Lower leg skin (tissue), 3 donors: ENCODE results near the gene PRG2.

Source experiments
- POLR2A ChIP-seq, 2 donors: fragments of 450-650 bp; IDR thresholded peaks; one replicate each; pipeline ENCODE4 v1.6.1; 2016 to 2017; ENCODE audit warnings: antibody characterized with exemption in 2 of 2, mild to moderate bottlenecking in 1 of 2, moderate library complexity in 1 of 2
- TF ChIP-seq, protein P1 (sequence below), 3 donors: fragments of 450-650 bp; IDR thresholded peaks; one replicate each; pipeline ENCODE4 v1.5.1; 2016; ENCODE audit warnings: antibody characterized with exemption in 3 of 3, mild to moderate bottlenecking in 3 of 3, moderate library complexity in 2 of 3

DNA sequence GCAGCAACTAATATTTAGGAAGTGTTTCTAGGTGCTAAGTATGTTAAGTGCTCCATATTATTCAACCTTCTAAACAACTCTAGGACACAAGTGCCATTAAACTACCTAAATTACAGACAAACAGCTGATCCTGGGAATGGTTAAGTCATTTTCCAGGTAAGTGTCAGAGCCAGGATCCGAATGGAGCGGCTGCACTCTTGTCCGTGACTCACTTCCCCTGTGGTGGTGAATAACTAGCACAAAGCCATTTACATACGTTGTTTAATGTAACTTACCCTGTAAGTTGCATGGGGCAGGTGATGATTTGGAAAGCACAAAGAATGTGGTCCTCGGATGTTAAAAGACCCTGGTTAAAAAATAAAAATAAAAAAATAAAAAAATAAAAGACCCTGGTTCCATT lies 8.8 kb upstream of the PRG2 start:
- TF ChIP-seq, protein P1, sequence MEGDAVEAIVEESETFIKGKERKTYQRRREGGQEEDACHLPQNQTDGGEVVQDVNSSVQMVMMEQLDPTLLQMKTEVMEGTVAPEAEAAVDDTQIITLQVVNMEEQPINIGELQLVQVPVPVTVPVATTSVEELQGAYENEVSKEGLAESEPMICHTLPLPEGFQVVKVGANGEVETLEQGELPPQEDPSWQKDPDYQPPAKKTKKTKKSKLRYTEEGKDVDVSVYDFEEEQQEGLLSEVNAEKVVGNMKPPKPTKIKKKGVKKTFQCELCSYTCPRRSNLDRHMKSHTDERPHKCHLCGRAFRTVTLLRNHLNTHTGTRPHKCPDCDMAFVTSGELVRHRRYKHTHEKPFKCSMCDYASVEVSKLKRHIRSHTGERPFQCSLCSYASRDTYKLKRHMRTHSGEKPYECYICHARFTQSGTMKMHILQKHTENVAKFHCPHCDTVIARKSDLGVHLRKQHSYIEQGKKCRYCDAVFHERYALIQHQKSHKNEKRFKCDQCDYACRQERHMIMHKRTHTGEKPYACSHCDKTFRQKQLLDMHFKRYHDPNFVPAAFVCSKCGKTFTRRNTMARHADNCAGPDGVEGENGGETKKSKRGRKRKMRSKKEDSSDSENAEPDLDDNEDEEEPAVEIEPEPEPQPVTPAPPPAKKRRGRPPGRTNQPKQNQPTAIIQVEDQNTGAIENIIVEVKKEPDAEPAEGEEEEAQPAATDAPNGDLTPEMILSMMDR (IDR thresholded peaks at IDR 0.05): no peak
- no peak for TF ChIP-seq POLR2A (IDR thresholded peaks at IDR 0.05)
